Panc1 (cell line): ENCODE measurements around the gene SLC19A3.

Experiments used
- POLR2AphosphoS5 ChIP-seq: IDR thresholded peaks from 2 replicates; pipeline ENCODE4 v1.6.1; 2012; ENCODE audit warnings: mild to moderate bottlenecking, low read depth, low read length, moderate library complexity
- SIN3A ChIP-seq: IDR thresholded peaks from 2 replicates; pipeline ENCODE4 v1.6.1; 2012; ENCODE audit warnings: low read depth, mild to moderate bottlenecking, low read length, moderate library complexity, borderline replicate concordance; ENCODE audit not compliant: insufficient read depth
- TCF7L2 ChIP-seq: IDR thresholded peaks from 2 replicates; pipeline ENCODE4 v1.6.1; 2011; ENCODE audit warnings: mild to moderate bottlenecking, low read depth, low read length, inconsistent platforms
- TF ChIP-seq, protein P1 (sequence below), 2 experiments: IDR thresholded peaks; 2 replicates each; pipeline ENCODE4 v1.6.1; 2011 to 2012; ENCODE audit warnings: low read depth in 2 of 2, control low read depth in 1 of 2, low read length in 1 of 2, mild to moderate bottlenecking in 1 of 2, moderate library complexity in 1 of 2; ENCODE audit not compliant: insufficient read depth in 1 of 2
- TF ChIP-seq, protein P2 (sequence below): fragments of 450-650 bp; IDR thresholded peaks from 2 replicates; pipeline ENCODE4 v1.5.1; 2017; ENCODE audit warnings: mild to moderate bottlenecking

DNA sequence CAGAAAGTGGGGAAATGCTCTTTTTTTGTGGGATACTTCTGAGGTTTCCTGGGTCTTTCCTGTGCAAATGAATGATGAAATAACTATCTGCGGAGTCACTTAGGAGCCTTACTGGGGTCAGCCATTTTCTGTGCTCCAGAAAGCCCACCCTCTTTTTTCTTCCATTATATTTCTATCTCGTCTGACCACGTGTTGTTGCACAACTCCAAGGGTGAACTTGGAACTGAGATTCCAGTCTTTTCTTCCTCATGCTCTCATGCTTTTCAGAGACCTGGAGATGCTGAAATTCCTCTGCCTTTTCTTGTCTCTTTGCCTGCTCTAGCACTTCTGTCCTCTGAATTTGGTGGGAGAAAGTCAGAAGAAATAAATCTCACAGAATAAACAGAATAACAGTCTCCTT, 56.0 kb downstream of the SLC19A3 start:
- TF ChIP-seq, protein P1, sequence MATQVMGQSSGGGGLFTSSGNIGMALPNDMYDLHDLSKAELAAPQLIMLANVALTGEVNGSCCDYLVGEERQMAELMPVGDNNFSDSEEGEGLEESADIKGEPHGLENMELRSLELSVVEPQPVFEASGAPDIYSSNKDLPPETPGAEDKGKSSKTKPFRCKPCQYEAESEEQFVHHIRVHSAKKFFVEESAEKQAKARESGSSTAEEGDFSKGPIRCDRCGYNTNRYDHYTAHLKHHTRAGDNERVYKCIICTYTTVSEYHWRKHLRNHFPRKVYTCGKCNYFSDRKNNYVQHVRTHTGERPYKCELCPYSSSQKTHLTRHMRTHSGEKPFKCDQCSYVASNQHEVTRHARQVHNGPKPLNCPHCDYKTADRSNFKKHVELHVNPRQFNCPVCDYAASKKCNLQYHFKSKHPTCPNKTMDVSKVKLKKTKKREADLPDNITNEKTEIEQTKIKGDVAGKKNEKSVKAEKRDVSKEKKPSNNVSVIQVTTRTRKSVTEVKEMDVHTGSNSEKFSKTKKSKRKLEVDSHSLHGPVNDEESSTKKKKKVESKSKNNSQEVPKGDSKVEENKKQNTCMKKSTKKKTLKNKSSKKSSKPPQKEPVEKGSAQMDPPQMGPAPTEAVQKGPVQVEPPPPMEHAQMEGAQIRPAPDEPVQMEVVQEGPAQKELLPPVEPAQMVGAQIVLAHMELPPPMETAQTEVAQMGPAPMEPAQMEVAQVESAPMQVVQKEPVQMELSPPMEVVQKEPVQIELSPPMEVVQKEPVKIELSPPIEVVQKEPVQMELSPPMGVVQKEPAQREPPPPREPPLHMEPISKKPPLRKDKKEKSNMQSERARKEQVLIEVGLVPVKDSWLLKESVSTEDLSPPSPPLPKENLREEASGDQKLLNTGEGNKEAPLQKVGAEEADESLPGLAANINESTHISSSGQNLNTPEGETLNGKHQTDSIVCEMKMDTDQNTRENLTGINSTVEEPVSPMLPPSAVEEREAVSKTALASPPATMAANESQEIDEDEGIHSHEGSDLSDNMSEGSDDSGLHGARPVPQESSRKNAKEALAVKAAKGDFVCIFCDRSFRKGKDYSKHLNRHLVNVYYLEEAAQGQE (IDR thresholded peaks at IDR 0.05; ENCODE audit: insufficient read depth in 1 of 2, low read depth in 2 of 2, low read length in 1 of 2): no peak
- TF ChIP-seq, protein P2, sequence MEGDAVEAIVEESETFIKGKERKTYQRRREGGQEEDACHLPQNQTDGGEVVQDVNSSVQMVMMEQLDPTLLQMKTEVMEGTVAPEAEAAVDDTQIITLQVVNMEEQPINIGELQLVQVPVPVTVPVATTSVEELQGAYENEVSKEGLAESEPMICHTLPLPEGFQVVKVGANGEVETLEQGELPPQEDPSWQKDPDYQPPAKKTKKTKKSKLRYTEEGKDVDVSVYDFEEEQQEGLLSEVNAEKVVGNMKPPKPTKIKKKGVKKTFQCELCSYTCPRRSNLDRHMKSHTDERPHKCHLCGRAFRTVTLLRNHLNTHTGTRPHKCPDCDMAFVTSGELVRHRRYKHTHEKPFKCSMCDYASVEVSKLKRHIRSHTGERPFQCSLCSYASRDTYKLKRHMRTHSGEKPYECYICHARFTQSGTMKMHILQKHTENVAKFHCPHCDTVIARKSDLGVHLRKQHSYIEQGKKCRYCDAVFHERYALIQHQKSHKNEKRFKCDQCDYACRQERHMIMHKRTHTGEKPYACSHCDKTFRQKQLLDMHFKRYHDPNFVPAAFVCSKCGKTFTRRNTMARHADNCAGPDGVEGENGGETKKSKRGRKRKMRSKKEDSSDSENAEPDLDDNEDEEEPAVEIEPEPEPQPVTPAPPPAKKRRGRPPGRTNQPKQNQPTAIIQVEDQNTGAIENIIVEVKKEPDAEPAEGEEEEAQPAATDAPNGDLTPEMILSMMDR: no peak
- TF ChIP-seq POLR2AphosphoS5: no peak
- TF ChIP-seq SIN3A: no peak
- no peak for TF ChIP-seq TCF7L2
